Uterus (tissue), 4 donors: ENCODE measurements around the gene SDK2. TPM values are rescaled to one million over a fixed set of nuclear protein-coding genes. Genes with fewer than 3 reads are reported as not detected.

Source experiments
- DNase-seq, 2 donors: peaks; one replicate each; pipeline ENCODE4 v3.0.0-alpha.2; 2019 to 2020
- H3K27ac ChIP-seq, 2 donors: fragments of 200-600 bp; sonication (generic); 1 replicate in 1 of 2; 2 replicates in 1 of 2; pipeline ENCODE4 v1.5.1; 2016 to 2018
- H3K27me3 ChIP-seq, 2 donors: fragments of 200-600 bp; sonication (generic); one replicate each; pipeline ENCODE4 v1.5.1; 2018 to 2019; ENCODE audit warnings: control low read depth in 1 of 2
- H3K36me3 ChIP-seq, 2 donors: fragments of 200-600 bp; sonication (generic); one replicate each; pipeline ENCODE4 v1.5.1; 2019; ENCODE audit warnings: control low read depth in 1 of 2
- H3K4me1 ChIP-seq, 2 donors: fragments of 200-600 bp; sonication (generic); one replicate each; pipeline ENCODE4 v1.5.1; 2018 to 2019; ENCODE audit warnings: control low read depth in 1 of 2
- H3K4me3 ChIP-seq, 2 donors: fragments of 200-600 bp; sonication (generic); 1 replicate in 1 of 2; 2 replicates in 1 of 2; pipeline ENCODE4 v1.5.1; 2018 to 2019; ENCODE audit warnings: mild to moderate bottlenecking in 1 of 2
- H3K9me3 ChIP-seq, 2 donors: fragments of 200-600 bp; sonication (generic); one replicate each; pipeline ENCODE4 v1.5.1; 2019; ENCODE audit warnings: control low read depth in 1 of 2
- CTCF ChIP-seq, 4 experiments: fragments of 200-600 bp in 2 of 4; fragments of 450-650 bp in 2 of 4; sonication (generic) in 2 of 4; IDR thresholded peaks; one replicate each; pipeline ENCODE4 v1.5.1; 2016 to 2019; ENCODE audit warnings: antibody characterized with exemption in 4 of 4, mild to moderate bottlenecking in 2 of 4, moderate library complexity in 1 of 4
- POLR2A ChIP-seq, 2 donors: fragments of 450-650 bp; IDR thresholded peaks; one replicate each; pipeline ENCODE4 v1.6.1; 2016; ENCODE audit warnings: antibody characterized with exemption in 2 of 2, mild to moderate bottlenecking in 1 of 2, moderate library complexity in 1 of 2
- intact Hi-C: fragments of 100-400 bp; cut with DNase I; formaldehyde crosslinking; loops from one replicate; pipeline ENCODE4 v1.15.1; 2023; ENCODE audit warnings: low total_unique reads
- total RNA-seq, 4 donors: library from RNA; depleted of rRNA in 3 of 4; stranded (reverse); fragments of >200 nt in 3 of 4; gene quantifications; one replicate each; pipeline versions ENCODE4 v1.1.0 to v1.2.4, GENCODE V29; 2014 to 2023
- donor health status: DM: yes; HTN: yes; CAD: no.

Gene SDK2
- total RNA-seq, 4 donors from 2014 or later = 1.1 to 5.0 TPM; not detected in 2

GRCh38 chr17:73539166-73539565, 105.1 kb downstream of the SDK2 start:
- H3K9me3 ChIP-seq = no peaks in the 10 kb centered on the region
- no peak for DNase-seq
- intact Hi-C loops = no loop called here
- no peaks in the 10 kb centered on the region for H3K36me3 ChIP-seq
- TF ChIP-seq POLR2A (IDR thresholded peaks at IDR 0.05) = no peak
- TF ChIP-seq CTCF (IDR thresholded peaks at IDR 0.05) = no peak
- H3K27me3 ChIP-seq = no peaks in the 10 kb centered on the region
- no peak overlapping the region for H3K27ac ChIP-seq
- no peaks in the 10 kb centered on the region for H3K4me1 ChIP-seq
- no peak overlapping the region for H3K4me3 ChIP-seq

DNA sequence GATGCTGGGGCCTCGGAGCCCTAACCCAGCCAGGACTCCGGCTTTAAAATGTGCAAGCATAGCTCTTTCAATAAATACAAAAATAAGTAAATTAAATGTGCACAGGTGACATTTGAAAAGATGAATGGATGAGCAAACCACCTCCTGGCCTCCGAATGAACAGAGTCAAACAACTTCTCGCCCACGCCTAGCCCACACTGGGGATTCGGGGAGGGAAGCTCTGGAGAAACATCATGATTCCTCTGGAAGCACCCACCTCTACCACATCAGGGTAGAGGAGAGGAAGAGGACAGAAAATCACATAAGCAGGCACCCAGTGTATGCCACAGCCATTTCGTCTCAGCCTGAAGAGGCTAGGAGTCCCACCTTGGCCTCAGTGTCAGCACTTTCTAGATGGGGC, 105.8 kb downstream of the SDK2 start:
- TF ChIP-seq POLR2A (IDR thresholded peaks at IDR 0.05) (no peak), CTCF (IDR thresholded peaks at IDR 0.05) (no peak)
- H3K9me3 ChIP-seq = no peaks in the 10 kb centered on the region
- H3K36me3 ChIP-seq = no peaks in the 10 kb centered on the region
- H3K4me1 ChIP-seq = no peaks in the 10 kb centered on the region
- no peak overlapping the region for H3K4me3 ChIP-seq
- DNase-seq = no peak
- intact Hi-C loops = no loop called here
- H3K27me3 ChIP-seq = no peaks in the 10 kb centered on the region
- H3K27ac ChIP-seq = no peak overlapping the region

- no peak overlapping the region for H3K27ac ChIP-seq
- no peak for TF ChIP-seq POLR2A (IDR thresholded peaks at IDR 0.05)
- TF ChIP-seq CTCF (IDR thresholded peaks at IDR 0.05) = no peak
- H3K4me1 ChIP-seq = no peaks in the 10 kb centered on the region
- no peaks in the 10 kb centered on the region for H3K27me3 ChIP-seq
- no peaks in the 10 kb centered on the region for H3K9me3 ChIP-seq
- H3K4me3 ChIP-seq = no peak overlapping the region
- no peaks in the 10 kb centered on the region for H3K36me3 ChIP-seq
- intact Hi-C loops = no loop called here
- DNase-seq = no peak
Observed at GRCh38 chr17:73536700-73537605, 107.3 kb downstream of the SDK2 start.

DNA sequence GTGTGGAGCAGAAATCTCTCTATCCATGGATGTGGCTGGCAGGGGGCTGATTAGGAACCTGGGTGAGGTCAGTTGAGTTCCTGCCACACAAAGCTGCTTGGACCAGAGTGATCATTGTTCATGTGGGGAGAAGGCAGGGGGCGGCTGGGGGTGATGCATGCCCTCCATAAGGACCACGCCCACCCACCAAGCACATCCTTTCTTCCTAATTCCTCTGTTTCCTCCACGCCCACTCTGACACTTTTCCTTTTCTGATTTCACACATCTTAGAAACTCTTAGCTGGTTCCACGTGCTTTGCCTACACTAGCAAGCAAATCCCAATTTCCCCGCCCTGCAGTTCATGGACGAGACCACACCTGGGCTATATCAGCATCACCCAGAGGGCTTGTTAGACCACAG, 108.5 kb downstream of the SDK2 start:
- Histone ChIP-seq H3K4me3 (no peak overlapping the region), H3K27ac (no peak overlapping the region), H3K4me1 (no peaks in the 10 kb centered on the region), H3K27me3 (no peaks in the 10 kb centered on the region), H3K9me3 (no peaks in the 10 kb centered on the region), H3K36me3 (no peaks in the 10 kb centered on the region)
- TF ChIP-seq POLR2A (IDR thresholded peaks at IDR 0.05) (no peak), CTCF (IDR thresholded peaks at IDR 0.05) (no peak)
- DNase-seq = no peak
- intact Hi-C loops = no loop called here

GRCh38 chr17:73534209-73534909, 109.9 kb downstream of the SDK2 start:
- Histone ChIP-seq H3K36me3 (no peaks in the 10 kb centered on the region), H3K4me1 (no peaks in the 10 kb centered on the region), H3K27ac (no peak overlapping the region), H3K27me3 (no peaks in the 10 kb centered on the region), H3K4me3 (no peak overlapping the region), H3K9me3 (no peaks in the 10 kb centered on the region)
- TF ChIP-seq CTCF (IDR thresholded peaks at IDR 0.05) = no peak
- TF ChIP-seq POLR2A (IDR thresholded peaks at IDR 0.05) = no peak
- intact Hi-C loops = no loop called here
- no peak for DNase-seq
